GM18868 (cell line): Measurements from ENCODE around the gene ZC3H15.
"Not testable (repeated sequence)": the region's sequence is repeated elsewhere in the genome, so short reads cannot be mapped to it uniquely, and the experiment has no call there.

Experiments
- ATAC-seq: cut with Tn5 transposase; IDR thresholded peaks from one replicate; pipeline ENCODE4 v1.9.1; 2021; ENCODE audit warnings: mild to moderate bottlenecking, moderate library complexity; ENCODE audit not compliant: unreplicated experiment

Gene ZC3H15

DNA sequence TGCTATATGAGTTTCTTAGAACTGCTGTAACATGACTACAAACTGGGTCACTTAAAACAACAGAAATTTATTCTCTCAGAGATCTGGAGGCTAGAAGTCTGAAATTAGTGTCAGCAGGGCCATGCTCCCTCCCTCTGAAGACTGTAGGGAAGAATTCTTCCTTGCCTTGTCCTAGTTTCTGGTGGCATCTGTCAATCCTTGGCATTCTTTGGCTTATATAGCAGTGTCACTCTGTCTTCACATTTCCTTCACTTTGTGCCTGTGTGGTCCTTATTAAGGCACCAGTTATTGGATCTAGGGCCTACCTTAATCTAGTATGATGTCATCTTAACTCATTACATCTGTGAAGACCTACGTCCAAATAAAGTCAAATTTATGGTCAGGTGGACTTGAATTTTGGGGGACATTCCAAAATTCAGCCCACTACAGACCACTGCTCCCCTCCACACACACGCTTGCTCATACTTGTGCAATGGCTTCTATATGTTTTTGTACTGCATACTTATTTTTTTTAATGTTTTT is 7.6 kb downstream of the ZC3H15 start:
- no peak for ATAC-seq

DNA sequence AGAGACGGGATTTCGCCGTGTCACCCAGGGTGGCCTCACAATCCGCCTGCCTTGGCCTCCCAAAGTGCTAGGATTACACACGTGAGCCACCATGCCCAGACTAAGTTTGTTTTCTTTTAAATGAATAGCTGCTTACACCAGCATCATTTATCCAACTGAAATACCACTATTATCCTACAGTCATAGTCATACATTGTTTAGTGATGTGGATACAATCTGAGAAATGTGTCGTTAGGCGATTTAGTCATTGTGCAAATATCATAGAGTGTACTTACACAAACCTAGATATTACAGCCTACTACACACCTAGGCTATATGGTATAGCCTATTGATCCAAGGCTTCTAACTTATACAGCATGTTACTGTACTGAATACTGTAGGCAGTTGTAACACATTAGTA is 10.3 kb downstream of the ZC3H15 start:
- no peak for ATAC-seq

GRCh38 chr2:186497928-186498327 is 11.9 kb downstream of the ZC3H15 start:
- no peak for ATAC-seq

DNA sequence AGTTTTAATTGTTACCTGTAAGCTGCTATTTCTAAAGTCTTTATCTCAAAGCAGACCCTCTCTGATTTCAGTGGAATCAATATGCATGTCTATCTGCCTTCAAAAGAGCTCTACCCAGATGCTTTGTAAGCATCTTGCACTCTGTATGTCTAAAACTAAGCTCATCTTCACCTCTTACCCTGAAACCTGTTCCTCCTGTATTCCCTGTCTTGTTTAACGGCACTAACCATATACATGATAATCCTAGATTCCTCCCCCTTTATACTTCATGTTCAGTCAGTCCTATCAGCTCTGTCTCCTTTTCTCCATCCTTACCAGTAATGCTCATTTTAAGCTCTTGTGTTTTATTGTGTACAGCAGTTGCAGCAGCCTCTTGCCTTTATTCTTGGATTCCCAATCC is 12.8 kb downstream of the ZC3H15 start:
- ATAC-seq, result no peak

GRCh38 chr2:186503827-186504606 is 18.0 kb downstream of the ZC3H15 start:
- ATAC-seq, result peak; percentile 68

- no peak for ATAC-seq
Observed at GRCh38 chr2:186508263-186508662, 22.2 kb downstream of the ZC3H15 start.

GRCh38 chr2:186515376-186515775 is 29.3 kb downstream of the ZC3H15 start:
- no peak for ATAC-seq

DNA sequence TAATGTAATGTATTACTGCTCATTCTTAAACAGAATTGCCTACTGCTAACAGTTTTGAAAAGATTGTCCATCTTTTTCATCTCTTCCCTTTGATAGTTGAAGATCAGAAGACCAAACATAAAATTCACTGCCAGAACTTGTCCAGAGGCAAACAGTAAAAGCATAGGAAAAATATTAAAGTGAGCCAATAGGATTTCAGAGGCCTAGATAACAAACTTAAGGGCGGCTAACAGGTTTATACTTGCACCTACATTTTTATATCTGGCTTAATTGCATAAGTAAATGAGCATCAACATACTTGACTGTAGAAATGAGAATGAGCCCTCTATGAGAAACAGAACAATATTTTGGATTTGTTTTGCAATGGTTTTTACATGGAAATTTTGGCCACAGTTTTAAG is 30.3 kb downstream of the ZC3H15 start:
- no peak for ATAC-seq

DNA sequence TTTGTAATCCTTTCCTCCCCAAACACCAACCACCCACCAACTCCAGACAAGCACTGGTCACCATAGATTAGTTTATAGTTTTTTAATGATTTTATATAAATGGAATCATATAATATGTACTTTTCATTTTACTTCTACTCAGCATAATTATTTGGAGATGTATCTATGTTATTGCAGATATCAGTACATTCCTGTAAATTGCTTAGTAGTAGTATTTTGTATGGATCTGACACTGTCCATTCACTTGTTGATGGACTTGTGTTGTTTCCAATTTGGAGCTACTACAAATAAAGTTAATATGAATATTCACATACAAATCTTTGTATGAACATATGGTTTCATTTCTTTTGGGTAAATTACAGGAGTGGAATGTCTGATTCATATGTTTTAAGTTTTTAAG is 31.0 kb downstream of the ZC3H15 start:
- ATAC-seq, result no peak

GRCh38 chr2:186518291-186518690 is 32.2 kb downstream of the ZC3H15 start:
- no peak for ATAC-seq

DNA sequence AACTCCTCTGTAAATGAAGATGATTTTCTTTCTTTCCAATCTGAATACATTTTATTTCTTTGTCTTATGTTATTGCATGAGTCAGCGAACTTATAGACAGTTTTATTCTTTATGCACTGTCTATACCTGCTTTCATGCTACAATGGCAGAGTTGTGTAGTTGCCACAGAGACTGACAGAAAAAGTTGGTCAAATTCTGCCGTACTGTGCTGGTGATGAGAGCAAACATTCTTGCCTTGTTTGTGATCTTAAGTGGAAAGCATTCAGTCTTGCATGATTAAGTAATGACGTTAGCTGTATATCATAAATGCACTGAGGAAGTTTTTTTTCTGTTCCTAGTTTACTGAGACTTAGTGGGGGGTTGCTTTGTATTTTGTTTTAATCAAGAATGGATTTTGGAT is 32.9 kb downstream of the ZC3H15 start:
- no peak for ATAC-seq

DNA sequence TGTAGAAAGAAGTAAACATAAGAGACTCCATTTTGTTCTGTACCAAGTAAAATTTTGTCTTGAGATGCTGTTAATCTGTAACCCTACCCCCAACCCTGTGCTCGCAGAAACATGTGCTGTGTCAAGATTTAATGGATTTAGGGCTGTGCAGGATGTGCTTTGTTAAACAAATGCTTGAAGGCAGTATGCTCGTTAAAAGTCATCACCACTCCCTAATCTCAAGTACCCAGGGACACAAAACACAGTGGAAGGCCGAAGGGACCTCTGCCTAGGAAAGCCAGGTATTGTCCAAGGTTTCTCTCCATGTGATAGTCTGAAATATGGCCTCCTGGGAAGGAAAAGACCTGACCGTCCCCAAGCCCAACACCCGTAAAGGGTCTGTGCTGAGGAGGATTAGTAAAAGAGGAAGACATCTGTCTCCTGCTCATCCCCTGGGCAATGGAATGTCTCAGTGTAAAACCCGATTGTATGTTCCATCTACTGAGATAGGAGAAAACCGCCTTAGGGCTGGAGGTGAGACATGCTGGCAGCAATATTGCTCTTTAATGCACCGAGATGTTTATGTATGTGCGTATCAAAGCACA is 35.6 kb downstream of the ZC3H15 start:
- ATAC-seq, result not testable (repeated sequence)

DNA sequence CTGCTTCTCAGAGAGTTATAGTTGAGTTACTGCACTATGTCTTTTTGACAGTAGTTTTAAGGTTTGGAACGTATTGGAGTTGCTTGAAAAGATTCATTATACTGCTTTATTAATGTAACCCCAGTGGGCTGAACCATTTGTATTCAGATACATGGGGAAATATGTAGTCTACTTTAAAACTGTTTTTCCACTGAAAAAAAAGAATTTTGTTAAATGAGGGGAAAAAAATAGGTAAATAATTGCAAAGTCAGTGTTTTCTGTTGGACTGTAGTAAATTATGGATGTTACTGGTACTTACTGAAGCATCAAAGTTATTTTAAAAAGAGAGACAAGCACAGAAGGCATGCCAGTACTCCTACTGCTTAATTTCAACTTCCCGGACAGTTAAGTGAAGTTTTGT is 36.4 kb downstream of the ZC3H15 start:
- no peak for ATAC-seq

DNA sequence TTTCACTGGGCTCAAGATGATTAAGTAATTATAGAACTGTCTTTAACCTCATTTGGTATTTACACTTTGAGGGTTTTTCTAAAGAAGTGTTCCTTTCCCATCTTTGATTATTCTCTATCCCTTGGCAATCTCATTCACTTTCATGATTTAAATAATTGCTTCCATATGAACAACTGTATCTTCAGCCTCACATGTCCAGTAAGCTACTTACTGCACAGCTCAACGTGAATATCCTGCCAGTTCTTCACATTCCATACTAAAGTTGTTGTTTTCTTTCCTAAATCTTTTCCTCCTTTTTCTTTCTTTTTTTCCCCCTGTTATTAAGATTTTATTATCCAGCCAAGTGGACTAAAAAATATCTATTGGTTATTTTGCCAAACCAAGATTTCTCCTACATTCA is 37.7 kb downstream of the ZC3H15 start:
- no peak for ATAC-seq

- no peak for ATAC-seq
Observed at GRCh38 chr2:186526281-186526680, 40.2 kb downstream of the ZC3H15 start.

DNA sequence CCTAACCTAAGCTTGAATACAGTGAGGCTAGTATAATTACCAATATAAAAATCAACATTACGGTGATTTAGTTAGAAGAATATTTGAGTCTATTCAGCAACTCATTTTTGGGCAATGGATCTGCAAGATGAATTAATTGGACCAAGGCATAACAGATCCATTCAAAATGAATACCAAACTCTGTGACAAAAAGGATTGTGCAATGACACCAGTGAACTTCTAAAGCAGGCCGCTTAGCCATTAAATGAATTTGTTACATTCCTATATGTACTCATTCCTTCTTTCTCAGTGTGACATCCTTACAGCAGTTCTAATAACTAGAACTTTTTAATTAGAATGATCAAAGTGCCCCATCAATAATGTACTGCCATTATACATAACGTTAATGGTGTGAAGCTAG is 44.3 kb downstream of the ZC3H15 start:
- no peak for ATAC-seq

- no peak for ATAC-seq
Observed at GRCh38 chr2:186531257-186531775, 45.3 kb downstream of the ZC3H15 start.

- no peak for ATAC-seq
Observed at GRCh38 chr2:186532891-186533290, 46.8 kb downstream of the ZC3H15 start.

GRCh38 chr2:186533717-186534116 is 47.7 kb downstream of the ZC3H15 start:
- no peak for ATAC-seq

DNA sequence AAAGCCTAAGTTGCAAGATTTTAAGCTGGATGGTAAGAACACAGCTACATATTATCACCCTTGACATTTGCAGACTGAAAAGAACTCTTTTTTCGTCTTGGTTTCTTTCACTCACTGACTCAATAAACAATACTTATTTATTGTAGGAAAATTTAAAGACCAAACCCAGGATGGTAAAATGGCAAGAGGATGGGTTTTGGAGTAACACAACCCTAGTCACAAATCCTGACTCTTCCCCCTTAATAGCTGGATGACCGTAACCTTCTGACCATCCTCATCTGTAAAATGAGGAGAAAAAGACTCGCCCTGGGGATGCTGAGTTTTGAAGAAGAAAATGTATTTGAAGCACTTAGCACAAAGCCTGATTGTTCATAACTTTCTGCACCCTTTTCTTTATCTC is 48.3 kb downstream of the ZC3H15 start:
- no peak for ATAC-seq

- ATAC-seq, result no peak
Observed at GRCh38 chr2:186535861-186536260, 49.8 kb downstream of the ZC3H15 start.

- no peak for ATAC-seq
Observed at GRCh38 chr2:186537019-186537418, 51.0 kb downstream of the ZC3H15 start.
